NCI-H2081 treated with DMSO at 0.1 percent for 48 hours (cell line): ENCODE results near the gene VPS13D.

Experiments
- DNase-seq: peaks from one replicate; lab custom pipeline; 2025; lab: John Stamatoyannopoulos, UW

Gene VPS13D

DNA sequence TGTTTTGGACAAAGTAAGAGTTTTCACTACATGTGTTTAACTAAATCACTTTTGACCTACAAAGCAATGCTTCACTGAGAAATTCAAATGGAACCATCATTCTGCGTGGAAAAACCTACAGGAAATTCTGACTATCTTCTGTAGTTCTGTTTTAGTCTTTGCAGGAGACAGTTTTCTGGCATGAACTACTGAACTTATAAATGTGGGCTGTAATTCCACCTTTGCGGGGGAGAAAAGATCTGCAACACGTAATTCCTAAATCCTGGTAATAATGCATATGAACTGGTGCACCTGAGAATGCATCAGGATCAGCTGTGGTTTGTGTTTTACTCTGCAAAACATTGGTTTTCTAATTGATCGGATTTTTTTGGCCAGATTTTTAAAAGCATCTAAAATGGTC, 106.0 kb downstream of the VPS13D start:
- no peak for DNase-seq

DNA sequence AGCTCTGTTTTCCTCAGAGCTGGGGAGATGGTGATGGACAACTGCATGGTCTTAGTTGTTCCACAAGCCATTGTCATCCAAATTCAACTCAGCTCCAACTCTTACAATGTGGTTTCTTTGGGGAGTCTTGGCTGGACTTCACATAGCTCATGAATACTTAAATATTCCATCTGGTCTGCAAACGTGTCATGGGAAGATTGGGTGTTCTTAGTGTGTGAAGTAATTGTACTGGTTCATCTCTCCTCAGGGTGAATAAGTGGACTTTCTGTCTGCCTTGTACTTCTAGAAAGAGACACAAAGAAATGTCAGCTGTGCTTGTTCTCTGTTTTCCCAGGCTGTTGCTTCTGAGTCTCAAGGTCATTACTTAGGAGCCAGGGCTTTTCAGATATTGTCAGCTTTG, 106.6 kb downstream of the VPS13D start:
- no peak for DNase-seq

DNA sequence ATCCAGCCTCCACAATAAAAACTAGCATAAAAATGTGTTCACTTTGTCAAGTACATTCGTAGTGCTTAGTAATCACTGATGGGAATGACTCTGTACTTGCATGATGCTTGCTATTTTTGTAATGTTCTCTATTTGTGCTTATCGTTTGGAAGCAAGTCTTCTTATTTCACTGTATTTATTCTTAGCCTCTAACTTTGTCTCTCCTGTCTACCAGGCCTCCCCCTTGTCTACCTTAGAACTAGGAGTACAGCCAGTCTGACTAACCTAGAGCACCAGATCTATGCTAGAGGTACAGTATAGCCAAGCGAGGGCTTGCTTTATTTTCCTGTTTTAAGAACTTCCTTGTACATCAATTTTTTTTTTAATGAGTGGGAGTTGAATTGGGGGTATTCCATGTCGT, 108.2 kb downstream of the VPS13D start:
- no peak for DNase-seq

DNA sequence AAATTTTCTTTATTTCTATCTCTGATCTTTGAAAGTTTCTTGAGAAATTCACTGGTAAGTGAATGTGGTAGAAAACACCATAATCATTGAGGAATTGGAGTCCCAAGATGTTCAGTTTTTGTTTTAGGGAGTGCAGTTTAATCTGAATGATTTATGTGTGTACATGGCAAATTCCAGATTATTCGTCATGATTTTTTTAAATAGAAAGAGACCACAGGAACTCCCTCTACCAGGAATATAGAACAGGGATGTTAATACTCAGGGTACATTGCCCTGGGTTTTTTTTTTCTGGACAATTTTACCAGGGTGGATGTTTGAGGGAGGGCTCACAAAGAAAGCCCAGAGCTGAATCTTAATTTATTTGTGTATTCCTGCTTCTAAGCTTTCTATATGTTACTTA, 109.0 kb downstream of the VPS13D start:
- DNase-seq, result no peak

DNA sequence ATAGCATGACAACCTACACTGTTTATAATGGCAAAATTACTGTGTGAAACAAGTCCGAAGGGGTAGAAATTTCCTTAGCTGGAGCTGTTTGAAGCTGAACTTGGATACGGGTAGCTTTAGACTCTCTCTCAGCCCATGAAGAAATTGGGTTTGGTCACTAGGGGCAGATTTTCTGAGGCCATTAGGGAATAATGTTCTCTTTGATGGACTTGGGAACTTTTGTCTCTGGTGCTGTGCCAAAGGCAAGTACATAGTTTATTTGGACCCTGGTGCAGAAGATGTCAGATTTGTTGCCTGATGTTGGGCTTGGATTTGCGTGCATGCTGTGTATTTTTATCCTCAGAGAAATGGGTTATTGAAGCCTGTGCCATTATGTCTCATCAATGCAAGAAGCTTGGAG, 109.6 kb downstream of the VPS13D start:
- no peak for DNase-seq

DNA sequence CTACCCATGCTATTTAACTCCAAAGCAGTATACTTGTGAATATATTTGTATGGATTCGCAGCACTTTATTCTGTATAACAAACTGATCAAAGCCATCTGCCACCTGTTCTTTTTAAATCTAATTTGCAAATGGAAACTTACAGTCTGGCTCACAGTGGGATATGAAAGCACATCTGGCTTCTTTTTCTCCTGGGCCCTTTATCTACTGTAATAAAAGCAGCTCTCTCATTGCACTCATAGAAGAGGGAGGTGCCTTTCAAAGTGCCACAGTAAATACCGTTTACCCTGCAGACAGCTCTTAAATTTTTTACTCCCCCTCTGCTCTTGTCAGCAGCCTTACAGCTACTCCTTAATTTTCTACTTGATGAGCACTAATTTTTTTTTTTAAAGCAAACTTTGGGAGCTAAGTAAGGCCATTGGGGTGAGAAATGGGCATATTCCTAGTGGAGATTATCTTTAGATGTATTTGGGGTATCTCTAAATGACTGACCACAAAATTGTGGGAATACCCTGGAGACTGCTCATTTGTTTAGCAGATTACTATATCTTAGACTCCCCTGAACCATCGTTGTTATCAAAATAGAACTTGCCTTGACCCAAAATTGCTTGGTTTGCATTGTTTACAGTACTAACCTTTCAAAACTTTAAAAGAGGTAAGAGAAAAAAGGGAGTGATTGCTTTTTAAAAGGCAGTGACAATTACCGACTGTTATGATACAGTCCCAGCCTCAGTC, 110.1 kb downstream of the VPS13D start:
- DNase-seq, result peak; percentile 7

DNA sequence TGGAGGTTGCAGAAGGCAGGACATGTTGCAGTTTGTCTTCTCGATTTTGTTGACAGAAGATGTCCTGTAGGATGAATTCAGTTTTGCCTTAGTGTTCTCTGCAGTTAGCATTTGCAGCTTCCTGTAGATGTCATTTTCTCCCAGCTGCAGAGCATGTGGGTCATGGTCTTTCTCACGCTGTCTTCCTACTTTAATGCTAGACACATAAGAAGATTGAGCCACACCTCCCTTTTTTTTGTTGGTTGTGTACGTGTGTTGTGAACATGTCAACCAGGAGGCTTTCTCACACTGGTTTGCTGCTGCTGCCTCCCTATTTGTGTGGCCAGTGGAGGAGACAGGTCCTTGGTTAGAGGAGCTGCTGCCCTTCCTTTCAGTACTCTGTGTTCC, 110.7 kb downstream of the VPS13D start:
- no peak for DNase-seq

DNA sequence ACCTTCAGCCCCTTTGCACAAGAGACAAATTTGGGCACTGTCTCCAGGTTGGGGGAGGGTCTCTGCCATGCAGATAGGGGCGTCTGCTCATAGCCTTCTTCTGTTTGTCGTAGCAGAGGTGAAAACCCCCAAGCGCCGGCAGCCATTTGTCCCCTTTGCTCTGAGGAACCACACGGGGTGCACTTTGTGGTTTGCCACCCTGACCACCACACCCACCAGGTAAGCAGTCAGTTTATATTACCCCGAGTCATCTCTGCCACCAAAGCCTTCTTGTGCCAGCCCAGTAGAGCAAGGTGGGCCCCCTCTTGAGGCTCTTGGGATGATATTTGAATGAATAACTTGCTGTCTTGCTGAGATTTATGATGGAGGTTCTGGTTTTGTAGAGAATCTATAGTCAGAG, 111.8 kb downstream of the VPS13D start:
- DNase-seq, result no peak

DNA sequence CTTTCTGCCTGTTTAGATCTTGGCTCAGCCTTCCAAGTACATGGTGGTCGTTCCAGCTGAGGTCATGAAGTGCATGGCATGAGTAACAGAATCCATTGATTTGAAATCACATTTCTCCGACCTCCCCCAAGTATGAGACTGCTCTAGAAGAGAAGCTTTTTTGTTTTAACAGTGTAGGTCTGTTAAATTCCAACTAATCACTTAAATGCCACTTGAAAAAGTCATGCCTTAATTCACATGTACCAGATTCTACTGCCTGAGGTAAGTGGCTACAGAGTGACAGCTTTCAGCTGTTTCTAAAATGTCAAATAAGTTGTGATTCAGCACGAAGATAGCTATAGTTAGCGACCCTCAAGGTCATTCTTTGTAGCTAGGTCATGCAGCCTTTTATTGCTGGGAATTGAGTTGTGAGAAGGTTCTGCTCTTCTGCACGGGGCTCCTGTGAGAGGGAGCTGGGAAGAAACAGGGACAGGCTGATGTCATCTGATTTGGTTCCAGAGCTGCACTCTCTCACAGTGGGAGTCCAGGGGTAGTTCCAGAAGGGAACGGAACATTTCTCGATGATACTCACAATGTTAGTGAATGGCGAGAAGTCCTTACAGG, 112.7 kb downstream of the VPS13D start:
- no peak for DNase-seq

DNA sequence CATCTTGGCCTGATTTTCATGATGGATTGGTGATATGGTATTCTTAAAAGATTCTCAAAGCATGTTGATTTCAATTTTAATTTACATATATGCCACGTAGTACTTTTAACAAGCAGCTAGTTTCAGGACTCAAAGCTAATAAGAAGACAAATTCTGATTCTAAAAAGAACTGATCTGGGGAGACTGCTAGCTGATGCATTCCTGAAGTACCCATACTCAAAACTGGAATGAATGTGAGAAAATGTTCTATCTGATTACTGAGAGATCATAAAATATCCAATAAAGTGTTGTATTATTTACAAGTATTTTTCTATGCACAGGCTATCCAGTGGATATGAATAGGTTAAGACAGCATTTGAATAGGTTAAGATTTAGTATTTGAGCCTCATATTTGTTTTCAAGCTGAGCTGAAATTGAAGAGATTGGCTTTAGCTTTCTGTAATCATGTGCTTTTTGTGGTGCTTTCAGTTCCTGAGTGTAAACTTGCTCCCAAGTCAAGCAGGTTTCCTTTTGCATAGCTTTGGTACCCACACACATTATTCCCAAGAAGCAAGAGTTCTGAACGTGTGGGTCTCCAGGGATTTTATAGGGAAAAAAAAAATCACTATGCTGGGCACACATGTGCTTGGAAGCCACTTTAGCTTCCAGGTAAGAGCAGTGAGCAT, 114.1 kb downstream of the VPS13D start:
- DNase-seq, result no peak

DNA sequence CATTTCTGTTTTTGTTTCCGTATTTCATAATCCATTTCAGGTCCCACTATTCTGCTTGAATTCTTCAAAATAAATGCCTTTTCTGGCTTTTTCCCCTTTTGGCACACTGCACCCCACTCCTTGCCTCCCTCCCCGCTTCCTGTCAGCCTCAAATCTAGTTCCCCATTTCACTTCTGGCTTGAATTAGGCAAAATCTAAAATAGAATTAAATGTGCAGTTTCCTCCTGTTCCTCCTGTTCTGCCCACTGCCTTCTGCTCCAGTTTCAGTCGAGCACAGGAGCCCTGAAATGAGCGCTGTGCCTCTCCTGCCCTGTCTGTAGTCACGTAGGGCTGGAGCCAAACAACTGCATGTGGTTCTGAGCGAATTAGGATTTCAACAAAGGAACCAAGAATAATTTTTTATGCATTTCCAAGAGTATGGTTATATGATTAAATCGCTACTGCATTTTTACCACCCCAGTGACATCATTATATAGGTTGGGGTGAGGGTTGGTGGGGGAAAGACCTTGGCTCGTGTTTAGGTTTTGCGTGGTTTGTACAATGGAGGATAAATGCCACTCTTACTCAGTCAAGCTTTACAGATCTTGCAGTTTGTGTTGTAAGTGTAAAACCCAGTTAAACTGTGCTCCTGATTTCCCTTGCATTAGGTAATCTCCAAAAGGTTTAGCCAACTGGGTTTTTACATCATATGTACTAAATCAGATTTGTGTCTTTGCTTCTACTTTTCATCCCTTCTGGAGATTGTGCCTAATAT, 114.9 kb downstream of the VPS13D start:
- no peak for DNase-seq

DNA sequence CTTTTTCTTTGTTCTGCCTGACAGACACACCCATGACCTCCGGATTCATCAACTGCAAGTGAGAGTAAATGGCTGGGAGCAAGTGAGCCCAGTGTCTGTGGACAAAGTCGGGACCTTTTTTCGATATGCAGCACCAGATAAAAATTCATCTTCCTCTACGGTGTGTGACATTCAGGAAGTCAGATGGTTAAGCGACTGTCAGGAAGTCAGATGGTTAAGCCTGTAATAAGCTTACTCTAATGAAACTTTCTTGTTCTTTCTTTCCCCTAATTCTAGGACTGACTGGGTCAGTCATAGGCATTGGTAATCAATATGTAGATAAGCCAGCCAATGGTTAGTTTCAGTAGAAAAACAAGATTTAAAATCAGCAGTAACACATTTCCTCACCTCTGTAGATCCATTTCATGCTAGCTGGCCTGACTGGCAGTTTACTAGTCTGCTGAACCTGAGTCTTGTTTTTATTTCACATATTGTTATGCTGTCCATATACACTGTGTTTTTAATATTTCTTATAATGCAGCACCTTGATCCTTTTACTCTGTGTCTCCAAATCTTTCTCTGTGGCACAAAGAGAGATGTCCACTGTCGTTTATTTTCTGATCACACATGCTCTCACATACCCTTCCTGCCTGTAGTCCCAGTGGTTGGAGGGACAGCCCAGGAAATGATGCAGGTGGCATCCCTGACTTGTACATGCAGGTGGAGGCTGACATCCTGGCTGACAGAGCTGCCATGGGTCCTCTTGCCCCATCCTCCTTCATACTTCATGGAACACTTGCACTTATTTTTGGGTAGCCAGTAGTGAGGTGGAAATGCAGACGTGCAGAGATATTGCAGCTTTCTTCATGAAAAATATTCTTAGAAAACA, 115.8 kb downstream of the VPS13D start:
- no peak for DNase-seq

DNA sequence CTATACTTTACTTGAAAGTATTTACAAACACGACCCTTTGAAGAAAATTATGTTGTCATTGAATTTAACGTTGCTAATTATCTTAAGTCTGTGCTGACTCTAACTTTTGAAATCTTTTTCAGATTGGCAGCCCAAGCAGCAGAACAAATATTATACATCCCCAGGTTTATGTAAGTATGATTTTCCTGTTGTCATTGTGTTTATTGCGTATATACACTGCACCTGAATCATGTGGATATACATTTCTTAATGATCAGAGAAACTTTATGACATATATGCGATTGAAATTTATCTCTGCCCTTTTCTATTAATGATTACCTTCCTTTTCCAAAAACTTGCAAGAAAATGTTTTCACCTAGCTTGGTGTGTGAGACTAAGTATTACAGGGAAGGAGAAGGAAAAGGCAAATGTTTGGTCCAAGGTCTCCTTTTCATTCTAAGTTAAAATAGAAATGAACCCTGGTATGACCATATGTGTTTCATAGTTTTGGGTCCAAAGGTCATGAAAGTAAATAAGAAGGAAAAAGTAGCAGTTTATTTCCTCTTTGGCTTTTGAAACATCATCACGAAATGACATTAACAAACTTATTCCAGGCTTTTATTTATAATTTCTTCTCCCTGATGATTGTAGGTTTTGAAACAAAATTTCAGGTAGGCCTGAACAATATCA, 116.8 kb downstream of the VPS13D start:
- DNase-seq, result no peak

DNA sequence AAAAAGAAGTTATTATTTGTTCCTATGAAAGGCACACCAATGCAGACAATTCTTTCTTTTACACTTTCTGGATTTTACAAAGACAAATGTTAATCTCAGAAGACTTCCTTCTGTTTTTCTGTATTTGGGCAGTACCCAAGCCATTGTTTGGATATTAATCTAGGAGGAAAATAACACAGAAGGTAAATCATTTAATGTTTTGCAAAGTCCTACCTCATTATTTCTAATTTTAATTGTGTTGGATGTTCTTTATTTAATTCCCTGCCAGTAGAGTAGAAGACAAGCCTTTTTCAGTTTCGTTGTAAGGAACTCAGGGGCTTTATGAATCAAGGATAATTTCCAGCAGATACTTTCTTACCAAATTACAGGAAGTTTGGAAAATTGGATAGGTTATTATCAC, 118.3 kb downstream of the VPS13D start:
- no peak for DNase-seq

DNA sequence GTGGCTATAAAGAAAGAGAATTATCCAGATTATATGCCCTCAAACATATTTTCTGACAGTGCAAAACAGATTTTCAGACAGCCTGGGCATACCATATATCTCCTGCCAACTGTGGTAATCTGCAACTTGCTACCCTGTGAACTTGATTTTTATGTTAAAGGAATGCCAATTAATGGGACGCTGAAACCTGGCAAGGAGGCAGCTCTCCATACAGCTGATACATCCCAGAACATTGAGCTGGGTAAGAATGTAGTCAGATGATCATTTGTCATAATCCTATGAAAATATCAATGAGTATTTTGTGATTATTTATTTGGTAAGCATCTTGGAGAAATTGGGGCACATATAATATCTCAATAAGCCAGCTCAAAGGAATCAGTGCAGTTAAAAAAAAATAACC, 124.2 kb downstream of the VPS13D start:
- no peak for DNase-seq

DNA sequence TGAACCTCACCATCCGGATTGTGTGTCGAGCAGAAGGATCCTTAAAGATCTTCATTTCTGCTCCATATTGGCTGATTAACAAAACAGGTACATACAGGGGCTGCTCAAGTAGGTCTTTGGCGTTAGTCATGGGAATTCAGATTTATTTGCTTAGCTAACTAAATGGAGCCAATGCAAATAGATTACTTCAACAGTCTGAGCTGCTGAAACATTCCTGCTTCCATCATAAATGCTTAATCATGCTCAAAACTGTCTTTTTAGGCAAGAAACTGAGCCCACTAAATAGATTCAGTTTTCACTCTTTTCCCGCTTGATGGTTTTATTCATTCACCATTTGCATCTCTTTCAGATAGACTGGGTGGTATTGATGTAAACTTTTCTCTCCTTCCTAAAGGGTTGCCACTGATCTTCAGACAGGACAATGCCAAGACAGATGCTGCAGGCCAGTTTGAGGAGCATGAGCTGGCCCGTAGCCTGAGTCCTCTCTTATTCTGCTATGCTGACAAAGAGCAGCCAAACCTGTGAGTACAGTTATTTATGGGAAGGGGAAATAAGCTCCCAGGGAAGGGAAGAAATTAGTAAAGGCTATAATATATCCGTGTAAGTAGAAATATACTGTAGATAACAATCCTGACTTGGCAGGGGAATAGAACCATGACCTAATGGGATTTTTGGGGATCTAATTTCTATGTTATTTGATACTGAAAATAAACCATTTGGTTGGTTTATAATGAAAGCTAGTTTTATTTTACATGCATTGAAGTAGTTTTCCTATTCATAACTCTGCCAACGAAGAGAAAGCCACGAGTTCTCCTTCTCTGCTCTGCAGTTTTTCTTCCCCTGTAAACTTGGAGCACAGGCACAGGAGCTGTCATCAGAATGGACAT, 126.4 kb downstream of the VPS13D start:
- no peak for DNase-seq

DNA sequence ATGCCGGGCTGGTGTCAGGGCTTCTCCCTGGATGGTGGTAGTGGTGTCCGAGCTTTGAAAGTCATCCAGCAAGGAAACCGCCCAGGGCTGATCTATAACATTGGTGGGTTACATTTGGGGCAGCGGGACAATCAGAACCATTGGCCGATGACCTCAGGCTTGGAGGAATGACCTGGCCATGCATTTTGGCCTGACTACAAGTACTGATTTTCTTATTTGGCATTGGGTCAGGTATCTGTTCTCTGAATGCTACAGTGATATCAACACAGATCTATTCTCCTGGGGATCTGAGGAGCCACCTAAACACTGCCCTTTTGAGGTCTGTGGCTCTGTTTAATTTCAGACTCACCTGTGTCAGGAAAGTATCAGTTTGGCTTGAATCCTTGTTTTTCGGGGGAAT, 128.7 kb downstream of the VPS13D start:
- DNase-seq, result no peak

DNA sequence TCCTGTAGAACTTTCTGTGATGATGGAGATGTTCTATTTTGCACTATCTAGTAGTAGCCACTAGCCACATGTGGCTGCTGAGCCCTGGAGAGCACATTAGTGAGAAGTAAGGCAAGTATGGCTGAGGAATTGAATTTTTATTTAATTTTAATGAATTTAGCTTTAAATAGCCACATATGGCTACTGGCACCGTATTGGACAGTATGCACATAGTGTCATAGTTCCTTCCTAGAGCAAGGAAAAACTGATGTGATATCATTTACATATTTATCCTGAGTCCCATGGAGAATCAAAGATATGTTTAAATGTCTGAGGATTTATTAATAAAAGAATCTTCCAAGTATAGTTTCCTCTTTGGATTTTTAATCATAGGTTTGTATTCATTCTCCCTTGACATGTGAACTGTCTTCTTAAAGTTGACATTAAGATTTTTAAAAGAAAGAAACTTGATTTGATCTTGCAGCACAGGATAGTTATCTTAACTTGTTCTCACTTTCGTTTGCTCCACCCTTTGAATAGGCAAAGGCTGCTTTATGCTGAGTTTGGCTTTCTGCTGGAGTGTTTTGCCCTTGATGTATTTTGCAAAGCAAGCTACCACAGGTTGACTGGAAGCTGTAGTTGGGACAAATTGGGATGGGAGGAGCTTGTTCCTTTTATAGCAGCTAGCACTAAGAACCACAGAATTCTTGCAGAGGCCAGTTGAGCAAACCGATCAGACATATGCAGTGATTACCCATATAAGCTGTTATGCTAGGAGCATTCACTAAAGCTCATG, 129.7 kb downstream of the VPS13D start:
- DNase-seq, result no peak

DNA sequence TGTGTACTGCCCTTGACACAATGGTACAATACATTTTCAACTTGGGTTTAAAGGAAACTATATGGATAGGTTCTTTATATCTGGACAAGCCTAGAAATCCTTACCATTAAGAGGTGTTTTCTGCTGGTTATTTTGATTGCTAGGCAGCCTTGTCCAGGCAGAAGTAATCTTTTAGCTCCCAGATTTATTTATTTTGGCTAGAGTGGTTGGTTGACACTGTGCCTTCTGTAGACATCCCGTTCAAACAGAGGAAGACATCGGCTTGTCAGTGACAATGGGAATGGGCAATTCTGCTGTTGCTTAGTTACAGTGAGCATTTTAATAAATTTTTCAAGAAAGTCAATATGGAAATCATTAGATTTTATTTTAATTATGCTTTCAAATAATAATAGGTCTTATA, 138.8 kb downstream of the VPS13D start:
- no peak for DNase-seq

DNA sequence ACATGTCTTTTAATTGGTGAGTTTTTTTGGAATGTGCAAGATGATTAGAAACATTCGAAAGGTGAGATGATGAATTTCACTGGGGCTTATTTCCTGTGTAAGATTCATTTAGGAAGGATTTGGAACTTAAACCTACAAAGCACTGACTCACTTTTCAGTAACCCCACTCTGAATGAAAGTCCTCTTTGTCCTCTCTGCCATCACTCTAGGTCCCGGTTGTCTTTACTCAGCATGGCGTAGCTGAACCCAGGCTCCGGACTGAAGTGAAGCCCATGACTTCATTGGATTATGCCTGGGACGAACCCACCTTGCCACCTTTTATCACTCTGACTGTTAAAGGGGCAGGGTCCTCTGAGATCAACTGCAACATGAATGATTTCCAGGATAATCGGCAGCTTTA, 139.4 kb downstream of the VPS13D start:
- no peak for DNase-seq
